Measurements from ENCODE around the gene KCNIP3.
"Not testable (repeated sequence)": the region's sequence is repeated elsewhere in the genome, so short reads cannot be mapped to it uniquely, and the experiment has no call there.

Gene KCNIP3

DNA sequence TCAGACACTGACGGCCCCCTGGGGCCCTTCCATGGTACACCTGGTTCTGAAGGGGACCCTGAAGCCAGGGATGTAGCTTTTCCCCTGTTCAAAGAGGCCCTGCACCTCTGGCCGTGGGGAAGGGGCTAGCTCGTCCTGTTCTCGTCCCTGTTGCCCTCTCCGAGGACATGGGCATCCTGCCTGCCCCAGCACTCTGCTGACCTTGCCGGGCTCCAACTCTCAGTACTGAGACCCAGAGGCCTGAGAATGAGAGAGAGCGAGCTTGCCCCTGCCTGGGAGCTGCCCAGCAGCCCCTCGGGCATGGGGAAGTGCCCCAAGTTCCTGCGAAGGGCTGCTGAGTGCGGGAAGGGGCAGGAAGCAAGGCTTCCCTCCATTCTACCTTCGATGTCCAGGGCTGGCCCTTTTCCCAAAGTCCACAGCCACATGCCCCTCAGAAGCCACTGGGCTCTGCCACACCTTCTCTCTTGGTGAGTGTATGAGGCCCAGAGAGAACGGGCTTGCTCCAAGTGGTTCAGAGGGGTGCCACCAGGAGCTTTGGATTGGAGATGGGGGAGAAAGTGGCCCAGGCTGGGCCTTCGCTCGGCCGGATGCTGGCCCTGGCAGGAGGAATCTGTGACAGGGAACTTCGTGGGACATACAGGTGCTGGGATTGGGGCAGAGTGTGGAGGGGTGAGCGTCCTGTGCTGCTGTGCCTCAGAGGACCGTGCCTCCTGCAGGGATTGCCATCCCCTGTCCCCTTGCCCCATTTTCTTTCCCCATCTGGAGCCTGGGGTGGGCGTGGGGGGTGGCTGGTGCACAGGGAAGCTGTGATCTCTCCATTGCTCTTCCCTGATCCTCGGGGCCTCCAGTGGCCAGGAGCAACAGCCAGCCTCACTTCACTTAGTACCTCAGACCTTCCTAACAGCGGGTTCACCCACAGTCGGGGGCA, 50.8 kb downstream of the KCNIP3 start:
- peaks cover 2% of the 10 kb centered on the region for H3K4me1 Mint-ChIP-seq (ENCODE audit: low read depth)
- no peaks in the 10 kb centered on the region for H3K36me3 Mint-ChIP-seq (ENCODE audit: low read depth)
- no peak overlapping the region for H3K4me3 Mint-ChIP-seq
- DNase-seq, result no peak
- H3K9me3 Mint-ChIP-seq, result no peaks in the 10 kb centered on the region
- peaks cover 54% of the 10 kb centered on the region for H3K27me3 Mint-ChIP-seq
- H3K27ac Mint-ChIP-seq, result no peak overlapping the region

- Mint-ChIP-seq H3K4me3 (no peak overlapping the region), H3K9me3 (no peaks in the 10 kb centered on the region), H3K27ac (no peak overlapping the region), H3K27me3 (peaks cover 45% of the 10 kb centered on the region), H3K4me1 (ENCODE audit: low read depth) (peaks cover 2% of the 10 kb centered on the region), H3K36me3 (ENCODE audit: low read depth) (no peaks in the 10 kb centered on the region)
- DNase-seq, result no peak
These were observed 51.7 kb downstream of the KCNIP3 start for GRCh38 chr2:95348609-95349567.

DNA sequence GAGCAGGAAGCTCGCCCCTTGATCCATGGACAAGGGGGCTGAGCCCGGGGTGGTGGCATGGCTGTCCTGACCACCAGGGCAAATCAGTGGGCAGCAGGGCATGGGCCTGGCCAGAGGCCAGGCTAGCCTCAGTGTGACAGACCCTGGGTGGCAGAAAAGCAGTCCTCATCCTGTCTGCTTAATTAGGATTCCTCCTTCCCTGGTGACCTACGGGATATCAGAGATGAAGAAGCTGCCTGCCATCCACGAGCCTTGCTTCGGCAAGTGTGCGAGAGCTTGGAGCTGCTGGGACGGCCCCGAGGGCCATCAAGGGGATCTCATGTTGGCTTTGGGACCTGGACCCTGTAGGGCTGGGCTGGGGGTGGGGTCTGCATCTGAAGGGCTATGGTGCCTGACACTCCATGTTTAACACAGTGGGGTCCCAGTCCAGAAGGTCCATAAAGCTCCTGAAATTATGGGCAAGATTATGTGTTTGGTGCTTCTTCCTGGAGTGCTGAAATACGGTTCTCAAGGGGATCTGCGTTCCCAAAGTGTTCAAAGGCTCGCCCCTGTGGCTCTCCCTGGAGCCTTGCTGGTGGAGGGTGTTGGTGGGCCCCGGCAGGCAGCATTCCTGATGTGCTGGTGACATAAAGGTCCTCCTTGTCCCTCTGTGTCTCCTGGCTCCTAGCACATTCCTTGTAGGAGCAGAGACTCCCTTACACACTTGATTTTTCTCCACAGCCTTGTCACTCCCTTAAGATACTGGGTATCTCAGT, 52.6 kb downstream of the KCNIP3 start:
- no peaks in the 10 kb centered on the region for H3K36me3 Mint-ChIP-seq (ENCODE audit: low read depth)

GRCh38 chr2:95350368-95350767, 53.2 kb downstream of the KCNIP3 start:
- Mint-ChIP-seq H3K4me3 (no peak overlapping the region), H3K27ac (no peak overlapping the region), H3K9me3 (no peaks in the 10 kb centered on the region), H3K27me3 (peaks cover 31% of the 10 kb centered on the region), H3K4me1 (ENCODE audit: low read depth) (no peaks in the 10 kb centered on the region), H3K36me3 (ENCODE audit: low read depth) (no peaks in the 10 kb centered on the region)
- DNase-seq, result no peak

More for the DNA sequence above, 52.6 kb downstream of the KCNIP3 start:
- DNase-seq, result no peak
- Mint-ChIP-seq H3K9me3 (no peaks in the 10 kb centered on the region), H3K27ac (no peak overlapping the region), H3K4me3 (no peak overlapping the region), H3K4me1 (ENCODE audit: low read depth) (peaks cover 2% of the 10 kb centered on the region), H3K27me3 (peaks cover 37% of the 10 kb centered on the region)

DNA sequence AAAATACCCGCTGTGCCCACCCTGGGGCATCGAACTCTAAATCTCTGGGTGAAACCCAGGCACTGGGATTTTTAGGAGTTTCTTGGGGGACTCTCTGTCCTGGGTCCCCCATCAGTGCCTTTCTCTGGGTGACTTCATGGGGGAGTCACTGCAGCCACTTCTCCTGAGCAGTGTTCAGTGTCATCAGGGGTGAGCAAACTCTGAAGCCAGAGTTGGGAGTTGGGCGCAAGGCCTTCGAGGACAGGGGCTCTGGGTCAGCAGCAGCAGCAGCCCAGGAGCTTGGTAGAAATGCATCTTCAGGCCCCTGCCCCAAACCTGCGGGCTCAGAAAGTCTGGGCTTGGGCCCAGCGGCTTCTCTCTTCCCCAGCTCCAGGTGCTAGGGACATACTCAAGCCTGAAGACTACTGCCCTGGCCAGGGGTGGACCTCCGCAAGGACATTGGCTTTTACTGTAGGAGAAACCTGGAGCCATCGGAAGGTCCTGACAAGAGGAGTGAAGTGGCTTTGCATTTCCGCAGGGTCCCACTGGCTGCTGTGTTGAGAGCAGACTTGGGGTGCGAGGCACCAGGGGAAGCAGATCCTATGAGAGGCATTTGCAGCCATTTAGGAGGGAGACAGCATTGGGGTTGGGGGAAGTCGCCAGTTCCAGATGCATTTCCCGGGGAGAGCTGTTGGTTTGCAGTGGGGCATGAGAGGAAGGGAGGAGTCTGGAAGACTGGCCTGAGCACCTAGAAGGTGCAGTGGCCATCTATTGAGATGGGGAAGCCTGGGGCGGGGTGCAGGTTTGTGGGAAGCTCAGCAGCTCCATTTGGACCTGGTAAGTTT, 53.8 kb downstream of the KCNIP3 start:
- Mint-ChIP-seq H3K27me3 (peaks cover 28% of the 10 kb centered on the region), H3K27ac (no peak overlapping the region), H3K4me3 (no peak overlapping the region), H3K36me3 (ENCODE audit: low read depth) (no peaks in the 10 kb centered on the region), H3K9me3 (no peaks in the 10 kb centered on the region), H3K4me1 (ENCODE audit: low read depth) (no peaks in the 10 kb centered on the region)
- DNase-seq, result no peak

DNA sequence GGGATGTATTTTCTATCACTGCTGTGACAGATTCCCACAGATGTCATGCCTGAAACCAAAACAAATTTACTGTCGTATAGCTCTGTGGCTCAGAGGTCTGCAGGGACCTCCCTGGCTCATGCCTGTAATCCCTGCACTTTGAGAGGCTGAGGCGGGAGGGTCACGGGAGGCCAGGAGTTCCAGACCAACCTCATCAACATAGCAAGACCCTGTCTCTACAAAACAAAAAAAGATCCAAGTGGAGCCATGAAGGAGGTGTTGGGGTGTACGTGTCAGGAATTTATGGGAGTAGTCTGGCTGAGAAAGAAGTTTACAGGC, 54.4 kb downstream of the KCNIP3 start:
- Mint-ChIP-seq H3K36me3 (ENCODE audit: low read depth) (no peaks in the 10 kb centered on the region), H3K27me3 (peaks cover 31% of the 10 kb centered on the region), H3K27ac (no peak overlapping the region), H3K9me3 (no peaks in the 10 kb centered on the region), H3K4me3 (no peak overlapping the region), H3K4me1 (ENCODE audit: low read depth) (no peaks in the 10 kb centered on the region)
- DNase-seq, result no peak

- Mint-ChIP-seq H3K27me3 (peaks cover 32% of the 10 kb centered on the region), H3K4me1 (ENCODE audit: low read depth) (no peaks in the 10 kb centered on the region), H3K4me3 (no peak overlapping the region), H3K27ac (no peak overlapping the region), H3K36me3 (ENCODE audit: low read depth) (no peaks in the 10 kb centered on the region), H3K9me3 (no peaks in the 10 kb centered on the region)
- no peak for DNase-seq
These were observed 55.3 kb downstream of the KCNIP3 start for GRCh38 chr2:95352310-95353054.

DNA sequence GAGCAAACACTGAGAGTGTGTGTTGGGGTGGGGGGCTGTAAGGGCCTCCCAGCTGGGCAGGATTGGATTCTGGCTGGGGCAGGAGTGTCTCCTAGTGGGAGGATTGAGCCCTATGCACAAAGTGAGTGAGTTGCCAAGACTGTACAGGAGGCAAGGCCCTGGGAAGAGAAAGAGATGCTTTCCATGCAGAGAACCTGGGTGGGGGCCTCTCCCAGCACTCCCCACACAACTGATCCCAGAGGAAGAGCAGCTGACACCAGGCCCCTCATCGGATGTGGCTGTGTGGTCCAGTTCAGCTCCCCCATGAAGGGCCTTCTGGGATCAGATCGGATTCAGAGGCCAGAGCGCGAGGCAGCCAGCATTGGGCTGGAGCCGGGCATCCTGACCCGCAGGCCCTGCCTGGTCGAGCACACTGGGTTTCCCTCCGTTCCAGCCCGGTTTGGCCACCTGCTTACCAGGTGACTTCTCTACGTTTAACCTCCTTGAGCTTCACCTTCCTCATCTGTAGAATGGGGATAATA, 56.0 kb downstream of the KCNIP3 start:
- Mint-ChIP-seq H3K4me3 (no peak overlapping the region), H3K36me3 (ENCODE audit: low read depth) (no peaks in the 10 kb centered on the region), H3K9me3 (no peaks in the 10 kb centered on the region), H3K27ac (no peak overlapping the region), H3K27me3 (peaks cover 31% of the 10 kb centered on the region), H3K4me1 (ENCODE audit: low read depth) (no peaks in the 10 kb centered on the region)
- no peak for DNase-seq

DNA sequence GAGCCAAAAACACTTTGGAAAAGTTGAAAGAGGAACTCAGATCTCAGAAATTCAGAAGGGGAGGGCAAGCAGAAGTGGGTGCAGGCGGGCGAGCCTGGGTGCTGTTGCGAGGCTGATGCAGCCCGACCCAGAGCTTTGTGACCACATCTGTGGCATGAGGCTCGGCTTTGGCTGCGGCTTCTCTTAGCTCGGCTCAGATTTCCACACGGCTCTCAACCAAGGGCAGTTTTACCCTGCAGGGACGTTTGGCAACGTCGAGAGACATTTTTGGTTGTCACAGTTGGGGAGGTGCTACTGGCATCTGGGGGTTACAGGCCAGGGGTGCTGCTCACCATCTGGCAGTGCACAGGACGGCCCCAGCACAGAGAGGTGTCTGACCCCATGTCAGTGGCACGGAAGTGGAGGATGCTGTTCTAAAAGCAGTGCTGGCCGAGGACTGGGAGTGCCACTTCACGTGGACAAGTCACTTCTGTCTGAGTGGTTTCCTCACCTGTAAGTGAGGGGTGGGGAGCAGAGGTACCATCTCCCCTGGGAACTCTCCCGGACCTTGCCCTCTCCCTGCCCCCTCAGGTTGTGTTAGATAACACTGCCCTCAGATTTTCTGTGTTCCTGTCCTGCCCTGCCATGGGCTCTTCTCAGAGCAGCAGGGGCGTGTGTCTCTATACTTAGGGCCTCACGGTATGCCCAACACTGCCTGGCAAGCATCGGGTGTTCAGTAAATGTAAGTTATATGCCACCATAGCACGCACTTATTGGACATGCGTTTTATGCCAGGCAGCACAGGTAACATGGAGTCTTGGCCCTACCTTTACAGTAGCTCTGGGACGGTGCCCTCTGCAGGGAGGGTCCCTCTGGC, 56.7 kb downstream of the KCNIP3 start:
- Mint-ChIP-seq H3K9me3 (no peaks in the 10 kb centered on the region), H3K27me3 (peaks cover 31% of the 10 kb centered on the region), H3K27ac (no peak overlapping the region), H3K4me1 (ENCODE audit: low read depth) (no peaks in the 10 kb centered on the region), H3K36me3 (ENCODE audit: low read depth) (no peaks in the 10 kb centered on the region), H3K4me3 (no peak overlapping the region)
- no peak for DNase-seq

DNA sequence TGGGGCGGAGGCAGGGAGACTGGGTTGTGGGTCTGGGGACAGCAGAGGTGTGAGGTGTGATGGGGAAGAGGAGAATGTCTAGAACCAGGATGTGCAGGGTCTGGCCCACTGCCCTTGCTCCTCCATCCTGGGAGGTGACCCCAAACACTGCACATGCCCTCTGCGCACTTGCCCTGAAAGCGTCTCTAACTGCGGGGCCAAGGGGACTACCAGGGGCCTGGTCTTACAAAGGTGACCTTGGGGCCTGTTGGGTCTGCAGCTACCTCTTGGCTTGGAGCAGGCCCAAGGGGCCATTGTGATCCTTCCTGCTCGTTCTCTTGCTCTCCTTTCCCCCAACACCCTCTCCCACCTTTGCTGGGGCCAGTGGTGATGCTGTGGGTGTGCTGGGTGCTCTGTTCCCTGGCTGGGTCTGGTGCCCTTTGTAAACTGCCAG, 57.3 kb downstream of the KCNIP3 start:
- DNase-seq, result no peak
- H3K4me1 Mint-ChIP-seq (ENCODE audit: low read depth), result no peaks in the 10 kb centered on the region
- H3K4me3 Mint-ChIP-seq, result no peak overlapping the region
- no peak overlapping the region for H3K27ac Mint-ChIP-seq
- no peaks in the 10 kb centered on the region for H3K9me3 Mint-ChIP-seq
- H3K27me3 Mint-ChIP-seq, result peaks cover 28% of the 10 kb centered on the region
- no peaks in the 10 kb centered on the region for H3K36me3 Mint-ChIP-seq (ENCODE audit: low read depth)

DNA sequence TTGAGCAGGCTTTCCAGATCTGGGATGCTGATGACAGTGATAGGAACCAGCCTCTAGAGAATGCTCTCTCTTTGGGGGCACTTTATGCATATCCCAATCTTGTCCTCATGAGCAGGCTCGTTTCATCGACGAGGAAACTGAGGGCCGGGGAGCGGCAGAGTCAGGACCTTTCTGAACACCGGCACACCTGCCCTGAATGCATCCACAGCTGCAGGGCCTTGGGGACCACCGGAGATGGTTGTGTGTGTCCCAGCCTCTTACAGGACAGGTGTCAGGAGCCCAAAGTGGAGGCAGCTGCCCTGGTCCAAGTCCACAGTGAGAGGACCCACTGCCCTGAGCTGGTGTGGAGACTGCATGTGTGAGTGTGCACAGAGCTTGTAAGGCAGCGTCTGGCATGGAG, 57.8 kb downstream of the KCNIP3 start:
- no peak overlapping the region for H3K4me3 Mint-ChIP-seq
- no peaks in the 10 kb centered on the region for H3K4me1 Mint-ChIP-seq (ENCODE audit: low read depth)
- no peak overlapping the region for H3K27ac Mint-ChIP-seq
- no peaks in the 10 kb centered on the region for H3K9me3 Mint-ChIP-seq
- H3K27me3 Mint-ChIP-seq, result peaks cover 25% of the 10 kb centered on the region
- DNase-seq, result no peak
- no peaks in the 10 kb centered on the region for H3K36me3 Mint-ChIP-seq (ENCODE audit: low read depth)

DNA sequence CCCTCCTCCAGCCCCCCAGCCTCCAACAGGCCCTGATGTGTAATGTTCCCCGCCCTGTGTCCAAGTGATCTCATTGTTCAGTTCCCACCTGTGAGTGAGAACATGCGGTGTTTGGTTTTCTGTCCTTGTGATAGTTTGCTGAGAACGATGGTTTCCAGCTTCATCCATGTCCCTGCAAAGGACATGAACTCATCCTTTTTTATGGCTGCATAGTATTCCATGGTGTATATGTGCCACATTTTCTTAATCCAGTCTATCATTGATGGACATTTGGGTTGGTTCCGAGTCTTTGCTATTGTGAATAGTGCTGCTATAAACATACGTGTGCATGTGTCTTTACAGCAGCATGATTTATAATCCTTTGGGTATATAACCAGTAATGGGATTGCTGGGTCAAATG, 58.3 kb downstream of the KCNIP3 start:
- H3K36me3 Mint-ChIP-seq (ENCODE audit: low read depth); H3K9me3 Mint-ChIP-seq; DNase-seq; H3K4me3 Mint-ChIP-seq; H3K4me1 Mint-ChIP-seq (ENCODE audit: low read depth); H3K27ac Mint-ChIP-seq: not testable (repeated sequence)
- peaks cover 24% of the 10 kb centered on the region for H3K27me3 Mint-ChIP-seq
